Stimulated activated CD8-positive, alpha-beta memory T cell treated with anti-CD3 and anti-CD28 coated beads, Interleukin-7, amount 100 ng/mL, for 24 hours (primary cell): Measurements from ENCODE around the gene ANKRD40CL.

Experiments
- DNase-seq: peaks from one replicate; pipeline ENCODE4 v3.0.0-alpha.2; 2020; ENCODE audit warnings: low read depth

Gene ANKRD40CL

DNA sequence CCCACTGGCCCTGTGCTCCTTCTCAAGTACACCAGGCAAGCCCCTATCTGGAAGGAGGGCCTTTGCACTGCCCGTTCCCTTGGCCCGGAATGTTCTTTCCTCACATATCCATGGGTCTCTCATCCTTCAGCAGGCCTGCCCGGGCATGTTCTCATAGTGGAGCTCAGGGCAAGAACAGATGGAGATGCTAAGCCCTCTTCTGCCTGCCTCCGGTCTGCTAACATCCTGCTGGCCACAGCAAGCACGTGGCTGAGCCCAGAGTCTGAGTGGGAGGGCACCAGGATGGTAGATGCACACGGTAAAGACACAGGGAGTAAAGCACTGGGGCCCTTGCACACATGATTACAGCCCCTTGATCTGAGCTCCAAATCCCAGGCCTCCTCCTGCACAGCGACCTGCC, 19.8 kb upstream of the ANKRD40CL start:
- DNase-seq: no peak

GRCh38 chr17:50785946-50786570, 18.7 kb upstream of the ANKRD40CL start:
- DNase-seq: no peak

DNA sequence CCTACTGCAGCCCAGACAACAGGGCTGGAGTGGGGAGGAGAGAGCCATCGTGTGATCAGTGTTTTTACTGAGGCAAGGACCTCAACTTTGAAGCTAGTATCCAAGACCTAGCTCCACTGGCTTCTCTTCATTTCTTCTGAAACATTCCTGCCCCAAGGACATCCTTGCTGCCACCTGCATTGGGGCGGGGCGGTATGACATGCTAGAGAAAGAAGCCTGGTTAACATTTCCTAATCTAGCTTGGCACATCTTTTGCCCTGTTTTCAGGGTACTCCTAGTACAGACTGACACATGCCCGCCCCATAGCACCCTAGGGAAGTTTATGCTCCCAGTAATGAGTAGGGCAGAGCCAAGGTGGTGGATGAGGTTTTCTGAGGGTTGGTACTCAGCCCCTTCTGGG, 17.8 kb upstream of the ANKRD40CL start:
- DNase-seq: no peak

GRCh38 chr17:50783905-50784304, 16.6 kb upstream of the ANKRD40CL start:
- DNase-seq: no peak

DNA sequence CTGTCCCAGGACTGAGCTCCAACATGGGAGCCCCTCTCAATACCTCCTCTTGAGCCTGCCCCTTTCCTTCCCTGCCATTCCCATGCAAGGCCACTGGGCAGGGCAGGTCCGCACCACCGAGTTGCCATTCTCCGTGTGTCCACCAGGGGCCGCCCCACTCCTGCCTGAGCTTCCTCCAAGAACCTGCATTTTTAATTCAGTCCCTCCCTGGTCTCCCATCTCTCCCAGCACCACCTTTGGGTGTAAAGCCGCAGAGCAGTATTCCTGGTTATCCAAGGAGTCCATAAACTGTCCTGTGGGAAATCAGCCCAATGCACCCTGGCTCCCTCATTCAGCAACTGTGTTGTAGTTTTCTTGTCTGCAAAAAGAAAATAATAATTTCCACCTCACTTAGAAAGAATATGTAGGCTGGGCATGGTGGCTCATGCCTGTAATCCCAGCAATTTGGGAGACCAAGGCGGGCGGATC, 15.9 kb upstream of the ANKRD40CL start:
- DNase-seq: peak; percentile 67

DNA sequence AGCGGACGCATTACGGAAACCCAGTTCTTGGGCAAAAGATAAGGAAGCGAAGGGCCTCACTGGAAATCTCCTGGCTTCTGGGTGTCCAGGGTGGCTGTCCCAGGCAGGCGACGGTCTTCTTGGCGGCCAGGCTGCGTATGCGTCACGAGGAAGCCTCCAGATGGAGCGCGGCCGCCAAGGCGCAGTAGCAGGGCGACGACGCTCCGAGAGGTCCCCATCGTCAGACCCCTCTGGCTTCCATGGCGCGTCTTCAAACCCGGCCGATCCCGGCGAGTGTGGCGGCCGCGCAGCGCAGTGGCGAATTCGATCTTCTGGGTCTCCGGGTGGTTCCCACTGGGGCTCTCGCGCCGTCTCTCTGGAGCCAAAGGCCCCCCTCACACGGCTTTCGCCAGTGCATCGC, 13.8 kb upstream of the ANKRD40CL start:
- no peak for DNase-seq

GRCh38 chr17:50779747-50780353, 12.5 kb upstream of the ANKRD40CL start:
- no peak for DNase-seq

DNA sequence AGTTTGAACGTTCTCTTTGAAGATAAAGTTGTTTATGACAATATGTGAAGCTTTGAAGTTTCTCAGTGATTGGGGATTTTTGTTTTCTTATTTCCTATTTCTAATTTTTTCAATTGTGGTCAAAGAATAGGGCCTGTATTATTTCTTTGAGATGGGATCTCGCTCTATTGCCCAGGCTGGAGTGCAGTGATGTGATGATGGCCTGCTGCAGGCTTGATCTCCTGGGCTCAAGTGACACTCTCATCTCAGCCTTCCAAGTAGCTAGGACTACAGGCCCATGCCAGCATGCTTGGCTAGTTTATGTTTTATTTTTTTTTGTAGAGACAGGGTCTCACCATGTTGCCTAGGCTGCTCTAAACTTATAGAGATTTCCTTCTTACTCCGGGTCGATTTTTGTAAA, 11.7 kb upstream of the ANKRD40CL start:
- DNase-seq: no peak

DNA sequence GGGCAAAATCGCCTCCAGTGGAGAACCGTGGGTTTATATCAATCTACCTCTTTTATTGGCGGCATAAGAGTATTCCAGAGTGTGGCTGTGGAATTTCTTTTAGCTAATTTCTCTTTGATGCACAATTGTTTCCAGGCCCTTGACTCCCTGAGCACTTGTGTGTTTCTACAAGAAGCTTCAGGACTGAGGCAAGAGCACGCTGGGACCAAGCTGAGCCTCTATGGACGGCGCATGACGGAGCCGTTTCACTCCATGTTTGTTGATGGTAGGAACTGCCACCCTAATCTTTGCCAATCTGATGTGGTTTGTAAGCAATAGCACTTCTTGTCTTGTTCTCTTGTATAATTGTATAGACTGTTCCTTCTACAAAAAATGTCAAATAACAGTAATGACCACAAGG, 11.2 kb upstream of the ANKRD40CL start:
- DNase-seq: no peak

- DNase-seq: no peak
Measured at GRCh38 chr17:50775926-50776325, 8.6 kb upstream of the ANKRD40CL start.

- no peak for DNase-seq
Measured at GRCh38 chr17:50774225-50774803, 7.0 kb upstream of the ANKRD40CL start.

DNA sequence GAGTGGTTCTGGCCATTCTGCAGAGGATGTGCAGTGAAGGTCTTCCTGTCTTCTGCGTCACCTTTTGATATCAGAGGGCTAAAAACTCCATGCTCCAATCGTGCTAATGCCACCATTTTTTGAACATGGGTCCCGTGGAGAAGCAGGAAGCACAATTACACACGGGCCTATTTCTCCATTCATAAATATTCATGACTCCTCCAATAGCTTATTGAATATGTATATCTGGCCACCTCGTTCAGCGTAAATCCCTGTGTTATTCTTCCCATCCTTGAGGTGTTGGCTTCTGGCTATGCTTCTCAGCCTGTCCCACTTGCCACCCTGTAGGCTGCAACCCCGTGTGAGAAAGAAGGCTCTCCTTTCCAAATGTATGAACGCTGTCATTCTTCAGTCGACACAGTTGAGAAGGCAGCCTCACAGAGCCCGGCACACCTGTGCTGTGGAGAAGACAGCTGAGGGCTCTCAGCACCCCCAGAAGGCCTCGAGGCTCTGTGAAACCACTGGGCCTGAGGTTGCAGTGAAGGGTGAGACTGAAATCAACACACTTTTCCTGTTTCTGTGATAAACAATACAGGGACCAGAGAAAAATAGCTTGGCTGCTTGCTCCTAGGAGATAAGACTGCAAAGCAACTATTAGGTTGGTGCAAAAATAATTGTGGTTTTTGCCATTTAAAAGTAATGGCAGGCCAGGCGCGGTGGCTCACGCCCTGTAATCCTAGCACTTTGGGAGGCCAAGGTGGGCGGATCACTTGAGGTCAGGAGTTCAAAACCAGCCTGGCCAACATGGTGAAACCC, 4.9 kb upstream of the ANKRD40CL start:
- DNase-seq: no peak

GRCh38 chr17:50770346-50770745, 3.0 kb upstream of the ANKRD40CL start:
- DNase-seq: no peak

GRCh38 chr17:50769884-50770283, 2.6 kb upstream of the ANKRD40CL start:
- DNase-seq: no peak

GRCh38 chr17:50768346-50768761, 1.0 kb upstream of the ANKRD40CL start:
- DNase-seq: no peak

DNA sequence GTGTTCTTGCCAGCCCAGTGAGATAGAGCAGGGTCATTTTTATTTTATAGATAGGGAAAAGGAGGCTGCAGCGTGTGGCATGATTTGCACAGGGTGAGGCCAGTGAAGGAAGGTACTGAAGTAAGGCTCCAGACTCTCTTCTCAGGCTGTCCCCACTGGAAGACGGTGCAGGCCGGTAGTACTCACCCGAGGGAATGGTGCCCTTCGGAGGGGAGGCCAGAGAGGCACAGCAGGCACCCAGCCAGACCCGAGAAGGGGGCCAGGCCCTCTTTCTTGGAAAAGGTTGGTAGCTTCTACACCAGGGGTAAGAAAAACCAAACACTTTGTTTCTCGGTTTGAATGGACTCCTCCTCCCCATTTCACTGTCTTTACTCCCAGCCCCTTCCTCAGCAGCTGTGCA, 288 bp downstream of the ANKRD40CL start:
- no peak for DNase-seq

- no peak for DNase-seq
Measured at GRCh38 chr17:50766222-50767023, 895 bp downstream of the ANKRD40CL start.

GRCh38 chr17:50765454-50766221, 1.7 kb downstream of the ANKRD40CL start:
- DNase-seq: no peak

DNA sequence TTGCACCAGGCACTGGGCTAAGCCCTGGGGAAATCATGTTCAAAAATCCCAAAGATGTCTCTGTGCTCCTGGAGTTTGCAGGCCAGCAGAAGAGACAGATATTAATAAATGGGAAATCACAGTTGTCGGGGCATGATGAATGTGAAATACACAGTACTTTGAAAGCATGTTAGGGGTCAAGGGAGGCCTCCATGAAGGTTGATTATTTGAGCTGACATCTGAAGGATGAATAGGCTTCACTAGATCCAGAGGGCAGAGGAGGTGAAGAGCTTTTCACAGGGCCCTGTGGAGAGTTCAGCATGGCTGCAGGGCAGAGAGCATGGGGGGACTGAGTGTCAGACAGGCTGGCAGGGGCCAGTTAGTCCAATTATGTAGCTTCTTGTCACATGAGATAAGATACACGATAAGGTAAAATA, 2.6 kb downstream of the ANKRD40CL start:
- DNase-seq: no peak

- DNase-seq: no peak
Measured at GRCh38 chr17:50763716-50764475, 3.4 kb downstream of the ANKRD40CL start.
